ENCODE measurements around the gene RBBP8.

Gene RBBP8

GRCh38 chr18:23068570-23069310 is 135.6 kb downstream of the RBBP8 start:
- Histone ChIP-seq H3K27ac (ENCODE audit: low read depth, low read length) (no peak overlapping the region), H3K4me3 (ENCODE audit: low read depth, low read length) (no peak overlapping the region), H3K27me3 (ENCODE audit: insufficient read depth, low read length) (no peaks in the 10 kb centered on the region), H3K79me2 (ENCODE audit: control insufficient read depth, insufficient read depth, low read length, unreplicated experiment) (no peaks in the 10 kb centered on the region), H2AFZ (ENCODE audit: low read length, unreplicated experiment) (no peak overlapping the region), H3K36me3 (ENCODE audit: insufficient read depth, low read length) (no peaks in the 10 kb centered on the region), H3K4me1 (ENCODE audit: control insufficient read depth, insufficient read depth, low read length, unreplicated experiment) (no peaks in the 10 kb centered on the region)

GRCh38 chr18:23069481-23069880 is 136.4 kb downstream of the RBBP8 start:
- H3K27me3 ChIP-seq (ENCODE audit: insufficient read depth, low read length) = no peaks in the 10 kb centered on the region

GRCh38 chr18:23069898-23070297 is 136.8 kb downstream of the RBBP8 start:
- Histone ChIP-seq H3K27ac (ENCODE audit: low read depth, low read length) (no peak overlapping the region), H3K4me3 (ENCODE audit: low read depth, low read length) (no peak overlapping the region), H3K79me2 (ENCODE audit: control insufficient read depth, insufficient read depth, low read length, unreplicated experiment) (no peaks in the 10 kb centered on the region), H3K36me3 (ENCODE audit: insufficient read depth, low read length) (no peaks in the 10 kb centered on the region), H3K27me3 (ENCODE audit: insufficient read depth, low read length) (no peaks in the 10 kb centered on the region), H3K4me1 (ENCODE audit: control insufficient read depth, insufficient read depth, low read length, unreplicated experiment) (no peaks in the 10 kb centered on the region), H2AFZ (ENCODE audit: low read length, unreplicated experiment) (no peak overlapping the region)

More at GRCh38 chr18:23069481-23069880, 136.4 kb downstream of the RBBP8 start:
- Histone ChIP-seq H3K27ac (ENCODE audit: low read depth, low read length) (no peak overlapping the region), H3K4me1 (ENCODE audit: control insufficient read depth, insufficient read depth, low read length, unreplicated experiment) (no peaks in the 10 kb centered on the region), H3K79me2 (ENCODE audit: control insufficient read depth, insufficient read depth, low read length, unreplicated experiment) (no peaks in the 10 kb centered on the region), H3K4me3 (ENCODE audit: low read depth, low read length) (no peak overlapping the region), H3K36me3 (ENCODE audit: insufficient read depth, low read length) (no peaks in the 10 kb centered on the region), H2AFZ (ENCODE audit: low read length, unreplicated experiment) (no peak overlapping the region)

- H2AFZ ChIP-seq (ENCODE audit: low read length, unreplicated experiment) = no peak overlapping the region
- H3K27ac ChIP-seq (ENCODE audit: low read depth, low read length) = no peak overlapping the region
- H3K36me3 ChIP-seq (ENCODE audit: insufficient read depth, low read length) = no peaks in the 10 kb centered on the region
- H3K4me3 ChIP-seq (ENCODE audit: low read depth, low read length) = no peak overlapping the region
- no peaks in the 10 kb centered on the region for H3K4me1 ChIP-seq (ENCODE audit: control insufficient read depth, insufficient read depth, low read length, unreplicated experiment)
- H3K79me2 ChIP-seq (ENCODE audit: control insufficient read depth, insufficient read depth, low read length, unreplicated experiment) = no peaks in the 10 kb centered on the region
- H3K27me3 ChIP-seq (ENCODE audit: insufficient read depth, low read length) = no peaks in the 10 kb centered on the region
These were observed 138.2 kb downstream of the RBBP8 start for GRCh38 chr18:23071285-23071684.

GRCh38 chr18:23072079-23072478 is 139.0 kb downstream of the RBBP8 start:
- no peak overlapping the region for H3K4me3 ChIP-seq (ENCODE audit: low read depth, low read length)
- H3K36me3 ChIP-seq (ENCODE audit: insufficient read depth, low read length) = no peaks in the 10 kb centered on the region
- H2AFZ ChIP-seq (ENCODE audit: low read length, unreplicated experiment) = no peak overlapping the region
- H3K79me2 ChIP-seq (ENCODE audit: control insufficient read depth, insufficient read depth, low read length, unreplicated experiment) = no peaks in the 10 kb centered on the region
- H3K27me3 ChIP-seq (ENCODE audit: insufficient read depth, low read length) = no peaks in the 10 kb centered on the region
- no peaks in the 10 kb centered on the region for H3K4me1 ChIP-seq (ENCODE audit: control insufficient read depth, insufficient read depth, low read length, unreplicated experiment)
- H3K27ac ChIP-seq (ENCODE audit: low read depth, low read length) = no peak overlapping the region

GRCh38 chr18:23073996-23074606 is 141.0 kb downstream of the RBBP8 start:
- no peaks in the 10 kb centered on the region for H3K27me3 ChIP-seq (ENCODE audit: insufficient read depth, low read length)
- H3K4me3 ChIP-seq (ENCODE audit: low read depth, low read length) = no peak overlapping the region
- no peaks in the 10 kb centered on the region for H3K79me2 ChIP-seq (ENCODE audit: control insufficient read depth, insufficient read depth, low read length, unreplicated experiment)
- H3K4me1 ChIP-seq (ENCODE audit: control insufficient read depth, insufficient read depth, low read length, unreplicated experiment) = peaks cover 7% of the 10 kb centered on the region
- no peaks in the 10 kb centered on the region for H3K36me3 ChIP-seq (ENCODE audit: insufficient read depth, low read length)
- no peak overlapping the region for H2AFZ ChIP-seq (ENCODE audit: low read length, unreplicated experiment)
- H3K27ac ChIP-seq (ENCODE audit: low read depth, low read length) = no peak overlapping the region
